ENCODE data around the gene DCLRE1C.
A peak's percentile ranks its signal among the peaks of the same experiment; 100 is the strongest.
"Not testable (repeated sequence)": the region's sequence is repeated elsewhere in the genome, so short reads cannot be mapped to it uniquely, and the experiment has no call there.

The DCLRE1C gene

DNA sequence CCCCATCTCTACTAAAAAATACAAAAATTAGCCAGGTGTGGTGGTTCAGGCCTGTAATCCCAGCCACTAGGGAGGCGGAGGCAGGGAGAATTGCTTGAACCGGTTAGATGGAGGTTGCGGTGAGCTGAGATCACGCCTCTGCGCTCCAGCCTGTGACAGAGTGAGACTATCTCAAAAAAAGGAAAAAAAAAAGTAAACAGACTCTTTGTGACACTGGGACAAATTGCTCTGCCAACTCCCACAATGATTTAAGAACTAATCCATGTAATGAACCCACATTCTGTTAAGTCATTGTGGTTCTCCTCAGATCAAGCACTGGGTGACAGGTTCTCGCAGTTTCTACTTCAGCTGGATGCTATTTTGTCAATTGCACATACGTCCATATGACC lies 11.0 kb downstream of the DCLRE1C start:
- DNase-seq: not testable (repeated sequence)

DNA sequence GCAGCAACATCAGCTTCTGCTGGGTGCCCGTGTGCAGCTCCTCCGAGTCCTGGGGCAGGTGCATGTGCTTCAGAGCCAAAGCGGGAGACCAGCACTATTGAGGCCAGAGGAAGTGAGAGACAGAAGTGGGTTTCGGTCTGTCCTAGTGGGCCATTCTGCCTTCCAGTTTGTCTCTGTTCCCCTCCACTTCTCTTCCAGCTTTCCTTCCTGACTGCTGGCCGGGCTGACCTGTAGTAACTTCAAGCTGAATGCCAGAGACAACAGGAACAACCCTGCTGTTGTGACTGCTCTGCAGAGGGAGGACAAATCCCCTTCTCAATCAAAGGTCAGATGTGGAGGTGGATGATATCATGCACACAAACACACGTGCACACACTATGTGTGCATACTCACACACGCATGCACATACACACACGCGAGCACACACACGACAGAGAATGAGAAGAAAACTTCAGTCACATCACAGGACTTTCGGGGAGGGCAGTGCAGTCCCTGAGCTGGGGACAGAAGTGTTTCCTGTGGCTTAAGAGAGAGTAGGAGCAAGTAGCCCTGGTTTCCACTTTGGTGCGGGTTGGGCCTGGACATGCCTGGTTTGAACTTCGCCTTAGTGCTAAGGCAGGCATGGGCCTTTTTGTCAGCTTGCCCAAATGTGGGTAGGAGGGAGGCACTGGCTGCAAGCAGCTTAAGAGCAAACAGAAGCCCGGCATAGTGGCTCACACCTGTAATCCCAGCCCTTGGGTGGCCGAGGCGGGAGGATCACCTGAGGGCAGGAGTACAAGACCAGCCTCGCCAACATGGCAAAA lies 11.5 kb downstream of the DCLRE1C start:
- not testable (repeated sequence) for DNase-seq

DNA sequence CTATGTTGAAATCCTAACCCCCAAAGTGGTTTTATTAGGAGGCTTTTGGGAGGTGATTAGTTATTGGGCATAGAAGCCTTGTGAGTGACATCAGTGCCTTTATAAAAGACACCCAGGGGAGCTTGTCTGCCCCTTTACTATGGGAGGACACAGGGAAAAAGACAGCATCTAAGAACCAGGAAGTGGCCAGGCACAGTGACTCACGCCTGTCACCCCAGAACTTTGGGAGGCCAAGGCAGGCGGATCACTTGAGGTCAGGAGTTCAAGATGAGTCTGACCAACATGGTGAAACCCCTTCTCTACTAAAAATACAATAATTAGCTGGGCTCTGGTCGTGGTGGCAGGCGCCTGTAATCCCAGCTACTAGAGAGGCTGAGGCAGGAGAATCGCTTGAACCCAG lies 14.9 kb downstream of the DCLRE1C start:
- not testable (repeated sequence) for DNase-seq

DNA sequence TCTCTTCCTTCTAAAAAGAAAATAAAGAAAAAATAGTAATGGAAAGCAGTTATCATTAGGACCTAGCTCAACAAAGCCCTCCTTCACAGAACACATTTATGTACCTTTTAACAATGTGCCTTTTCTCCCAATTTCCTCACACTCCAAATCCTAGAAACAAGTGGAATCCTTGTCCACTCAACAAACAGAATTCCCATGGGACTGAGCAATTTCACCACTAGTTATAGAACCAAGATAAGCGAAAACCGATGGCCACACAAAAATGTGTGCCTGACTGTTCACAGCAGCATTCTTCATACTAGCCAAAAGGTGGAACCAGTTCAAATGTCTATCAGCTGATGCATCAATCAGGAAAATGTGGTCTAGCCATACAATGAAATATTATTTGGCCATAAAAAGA lies 17.3 kb downstream of the DCLRE1C start:
- DNase-seq: no peak

DNA sequence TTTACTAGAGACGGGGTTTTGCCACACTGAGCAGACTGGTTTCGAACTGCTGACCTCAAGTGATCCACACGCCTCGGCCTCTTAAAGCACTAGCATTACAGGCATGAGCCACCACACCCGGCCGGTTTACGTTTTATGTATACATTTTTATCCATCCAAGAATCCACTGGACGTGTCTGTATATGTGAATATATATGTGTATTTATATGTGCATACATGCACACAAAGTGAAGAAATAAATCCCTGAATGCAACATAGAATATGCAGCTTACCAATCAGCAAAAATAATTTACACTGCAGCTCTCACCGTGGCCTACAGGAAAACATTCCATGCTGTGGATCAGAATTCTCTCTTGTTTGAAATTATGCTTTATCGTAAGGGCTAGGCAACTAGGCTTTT lies 23.3 kb downstream of the DCLRE1C start:
- DNase-seq: no peak

DNA sequence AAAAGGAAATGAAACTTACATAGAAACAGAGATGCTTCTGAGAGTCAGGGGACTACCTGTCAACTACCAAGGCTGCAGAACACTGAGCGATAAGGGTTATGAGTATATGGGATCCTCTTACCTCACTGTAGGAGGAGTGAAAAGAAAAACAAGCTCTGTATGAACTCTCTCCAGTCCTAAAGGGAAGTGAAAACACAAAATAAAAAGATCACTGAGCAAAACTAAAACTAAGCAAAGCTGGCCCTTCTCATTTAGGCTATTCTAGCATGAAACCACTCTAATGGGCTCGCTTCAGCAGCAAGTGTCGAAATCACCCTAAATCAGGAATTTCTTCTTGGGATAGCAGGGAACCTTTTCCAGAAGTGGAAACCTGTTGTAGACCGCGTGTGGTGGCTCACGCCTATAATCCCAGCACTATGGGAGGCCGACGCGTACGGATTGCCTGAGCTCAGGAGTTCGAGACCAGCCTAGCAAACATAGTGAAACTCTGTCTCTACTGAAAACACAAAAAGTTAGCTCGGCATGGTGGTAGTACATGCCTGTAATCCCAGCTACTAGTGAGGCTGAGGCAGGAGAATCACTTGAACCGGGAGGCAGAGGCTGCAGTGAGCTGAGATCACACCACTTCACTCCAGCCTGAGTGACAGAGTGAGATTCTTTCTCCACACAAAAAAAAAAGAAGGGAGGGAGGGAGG lies 27.0 kb downstream of the DCLRE1C start:
- DNase-seq: no peak

DNA sequence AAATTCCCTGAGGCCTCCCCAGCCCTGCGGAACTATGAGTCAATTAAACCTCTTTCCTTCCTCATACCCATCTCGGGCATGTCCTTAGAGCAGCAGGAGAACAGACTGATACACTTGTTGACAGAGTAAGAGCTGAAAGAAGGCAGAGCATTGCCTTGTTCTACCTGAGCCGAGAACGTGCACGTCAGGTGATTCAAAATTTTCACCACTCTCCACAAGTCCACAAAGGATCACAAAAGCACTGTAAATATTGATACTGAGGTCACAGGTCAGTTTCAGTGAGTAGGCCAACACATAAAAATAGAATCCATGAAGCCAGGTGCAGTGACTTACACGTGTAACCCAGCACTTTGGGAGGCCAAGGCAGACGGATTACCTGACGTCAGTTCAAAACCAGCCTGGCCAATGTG lies 27.8 kb downstream of the DCLRE1C start:
- DNase-seq: no peak

DNA sequence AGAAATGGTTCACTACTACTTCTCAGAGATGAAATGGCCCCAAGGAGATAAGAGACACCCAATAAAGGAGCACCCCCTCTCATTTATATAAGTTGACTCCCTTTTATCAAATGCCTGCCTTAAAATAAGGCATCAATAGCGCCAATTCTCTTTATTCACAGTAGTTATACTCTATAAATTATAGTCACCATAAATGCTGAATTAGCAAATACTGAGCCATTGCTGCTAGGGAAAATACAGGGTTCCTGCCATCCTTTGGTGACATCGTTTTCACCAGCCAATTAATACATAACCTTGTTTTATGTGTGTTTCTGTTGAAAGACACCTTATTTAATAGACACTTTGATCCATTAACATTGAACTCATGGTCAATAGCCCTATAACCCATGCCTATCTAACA lies 28.6 kb downstream of the DCLRE1C start:
- no peak for DNase-seq

DNA sequence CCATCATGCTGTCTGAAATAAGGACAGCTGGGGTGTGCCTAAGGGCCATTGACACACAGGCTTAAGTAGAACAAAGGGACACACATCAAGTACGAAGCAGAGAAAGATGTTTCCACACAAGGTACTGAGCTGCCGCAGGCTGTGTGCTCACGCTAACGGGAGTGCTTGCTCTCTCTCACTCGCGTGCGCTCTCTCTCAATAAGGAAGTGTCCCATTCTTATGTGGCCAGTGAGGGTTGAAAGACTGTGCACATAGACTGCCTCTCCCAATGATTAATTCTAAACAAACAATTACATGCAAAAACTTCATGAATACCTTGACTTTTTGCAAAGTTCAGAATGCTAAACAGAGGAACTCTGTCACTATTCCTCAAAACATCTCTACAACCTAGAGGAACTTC lies 29.9 kb downstream of the DCLRE1C start:
- no peak for DNase-seq

DNA sequence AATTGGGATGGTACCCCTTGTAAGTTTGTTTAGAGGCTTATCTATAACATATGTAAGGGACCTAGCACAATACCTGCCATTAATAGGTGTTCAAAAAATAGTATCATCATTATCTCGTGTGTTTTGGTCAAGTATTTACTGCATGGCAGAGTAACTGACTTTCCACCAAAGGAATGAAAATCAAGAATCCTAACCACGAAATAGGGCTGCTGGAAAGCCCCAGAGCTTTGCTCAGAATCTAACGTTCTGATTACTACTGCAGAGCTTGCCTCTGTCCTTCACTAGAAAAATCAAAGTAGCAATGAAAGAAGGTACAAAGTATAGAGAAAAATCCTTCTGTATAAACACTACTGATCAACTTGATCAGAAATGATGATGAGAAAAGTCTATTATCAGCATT lies 34.9 kb downstream of the DCLRE1C start:
- no peak for DNase-seq

DNA sequence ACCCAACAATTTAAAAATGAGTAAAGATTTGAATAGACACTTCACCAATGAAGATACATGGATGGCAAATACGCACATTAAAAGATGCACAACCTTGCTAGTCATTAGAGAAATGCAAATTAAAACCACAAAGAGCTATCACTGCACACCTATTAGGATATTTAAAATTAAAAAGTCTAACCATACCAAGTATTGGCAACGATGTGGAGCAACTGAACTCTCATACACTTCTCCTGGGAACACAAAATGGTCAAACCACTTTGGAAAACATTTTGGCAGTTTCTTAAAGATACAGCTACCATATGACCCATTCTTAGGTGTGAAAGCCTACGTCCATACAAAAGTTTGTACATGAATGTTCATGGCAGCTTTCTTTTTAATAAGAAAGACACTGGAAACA lies 36.1 kb downstream of the DCLRE1C start:
- no peak for DNase-seq

DNA sequence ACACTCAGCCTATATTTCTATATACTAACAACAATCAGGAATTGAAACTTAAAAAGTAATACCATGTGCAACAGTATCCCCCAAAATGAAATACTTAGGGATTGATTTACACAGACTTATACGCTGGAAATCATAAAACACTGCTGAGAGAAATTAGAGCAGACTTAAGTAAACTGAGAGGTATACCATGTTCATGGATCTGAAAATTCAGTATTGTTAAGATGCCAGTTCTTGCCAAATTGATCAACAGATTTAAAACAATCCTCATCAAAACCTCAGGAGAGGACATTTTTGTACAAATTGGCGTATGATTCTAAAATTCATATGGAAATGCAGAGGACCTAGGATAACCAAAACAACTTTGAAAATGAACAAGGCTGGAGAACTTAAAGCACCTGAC lies 37.3 kb downstream of the DCLRE1C start:
- no peak for DNase-seq

DNA sequence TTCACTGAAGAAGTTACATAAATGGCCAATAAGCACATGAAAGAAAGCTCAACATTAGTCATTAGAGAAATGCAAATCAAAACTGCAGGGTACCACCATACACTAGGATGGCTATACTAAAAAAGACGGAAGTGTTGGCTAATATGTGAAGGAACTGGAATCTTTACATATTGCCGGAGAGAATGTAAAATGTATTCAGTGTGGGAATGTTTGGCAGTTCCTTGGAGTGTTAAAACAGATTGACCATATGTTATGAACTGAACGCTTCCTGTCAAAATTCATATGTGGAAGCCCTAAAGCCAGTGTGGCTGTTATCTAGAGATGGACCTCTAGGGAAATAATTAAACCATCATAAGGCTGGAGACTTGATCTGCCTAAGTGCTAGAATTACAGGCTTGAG lies 42.1 kb downstream of the DCLRE1C start:
- no peak for DNase-seq

DNA sequence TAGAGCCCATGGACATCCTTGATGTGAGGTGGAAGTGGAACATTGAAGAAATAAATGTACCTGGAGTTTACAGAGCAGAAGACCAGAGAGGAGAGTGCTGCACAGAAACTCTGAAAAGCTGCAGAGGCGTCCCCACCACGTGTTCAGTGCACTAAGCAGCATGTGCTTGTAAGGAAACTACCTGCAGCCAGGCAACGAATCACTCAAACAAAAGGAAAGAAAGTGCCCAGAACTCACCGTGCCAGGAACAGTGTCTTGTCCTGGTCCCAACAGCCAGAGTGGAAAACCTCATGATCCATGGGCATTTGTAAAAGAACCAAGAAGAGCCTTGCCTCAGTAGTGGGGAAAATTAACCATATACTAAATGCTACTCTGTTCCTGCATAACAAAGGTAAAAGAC lies 42.9 kb downstream of the DCLRE1C start:
- DNase-seq: no peak

DNA sequence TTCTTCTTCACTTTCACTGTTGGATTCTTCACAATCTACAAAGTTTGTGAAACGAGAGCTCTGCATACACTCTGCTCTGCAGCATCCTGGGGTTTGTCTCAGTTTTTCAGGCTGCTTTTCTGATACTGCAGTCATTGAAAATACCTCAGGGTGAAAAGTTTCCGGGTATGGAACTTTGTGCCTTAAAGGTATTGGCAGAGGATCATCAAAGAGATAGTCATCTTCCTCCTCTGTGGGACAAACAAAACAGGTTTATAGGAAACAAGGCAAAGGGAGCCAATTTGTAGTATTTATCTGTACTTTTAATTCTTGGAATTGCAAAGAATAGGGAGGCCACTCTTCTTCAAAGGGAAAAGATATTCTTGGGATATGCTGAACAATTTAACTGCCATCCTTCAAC lies 44.8 kb downstream of the DCLRE1C start:
- no peak for DNase-seq

DNA sequence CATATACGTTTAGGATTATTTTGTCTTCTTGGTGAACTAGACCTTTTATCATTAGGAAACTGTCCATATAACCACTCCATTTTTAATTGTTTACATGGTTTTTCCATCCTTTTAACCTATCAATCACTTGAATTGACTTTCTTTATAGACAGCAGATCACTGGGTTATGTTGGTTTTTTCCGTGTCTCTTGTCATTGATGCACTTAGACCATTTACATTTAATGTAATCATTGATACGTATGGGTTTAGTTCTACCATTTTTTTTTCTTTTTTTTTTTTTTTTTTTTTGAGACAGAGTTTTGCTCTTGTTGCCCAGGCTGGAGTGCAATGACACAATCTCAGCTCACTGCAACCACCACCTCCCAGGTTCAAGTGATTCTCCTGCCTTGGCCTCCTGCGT lies 46.3 kb downstream of the DCLRE1C start:
- not testable (repeated sequence) for DNase-seq

DNA sequence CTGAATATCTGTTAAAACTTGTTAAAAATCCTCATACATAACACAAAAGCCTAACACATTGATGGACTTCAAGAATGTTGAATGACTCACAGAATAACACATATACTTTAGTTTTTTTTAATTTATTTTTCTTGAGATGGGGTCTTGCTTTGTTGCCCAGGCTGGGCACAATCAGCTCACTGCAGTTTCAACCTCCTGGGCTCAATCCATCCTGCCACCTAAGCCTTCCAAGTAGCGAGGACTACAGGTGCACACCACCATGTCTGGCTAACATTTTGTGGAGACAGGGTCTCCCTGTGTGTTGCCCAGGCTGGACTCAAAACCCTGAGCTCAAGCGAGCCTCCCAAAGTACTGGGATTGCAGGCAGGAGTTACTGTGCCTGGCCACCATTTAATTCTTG lies 47.1 kb downstream of the DCLRE1C start:
- DNase-seq: no peak

DNA sequence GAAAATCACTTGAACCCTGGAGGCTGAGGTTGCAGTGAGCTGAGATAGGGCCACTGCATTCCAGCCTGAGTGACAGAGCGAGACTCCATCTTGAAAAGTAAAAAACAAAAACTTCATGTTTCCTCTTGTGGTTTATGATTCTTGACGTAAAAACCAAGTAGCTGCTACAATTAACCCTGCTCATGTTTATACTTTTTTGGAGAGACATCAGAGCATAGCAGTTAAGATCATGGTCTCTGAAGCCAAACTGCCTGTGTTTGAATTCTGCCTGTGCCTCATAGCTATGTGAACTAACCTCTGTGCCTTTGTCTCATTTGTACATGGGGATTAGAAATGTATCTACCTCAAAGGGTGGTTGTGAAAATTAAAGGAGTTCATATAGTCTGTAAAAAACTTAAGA lies 48.0 kb downstream of the DCLRE1C start:
- no peak for DNase-seq

DNA sequence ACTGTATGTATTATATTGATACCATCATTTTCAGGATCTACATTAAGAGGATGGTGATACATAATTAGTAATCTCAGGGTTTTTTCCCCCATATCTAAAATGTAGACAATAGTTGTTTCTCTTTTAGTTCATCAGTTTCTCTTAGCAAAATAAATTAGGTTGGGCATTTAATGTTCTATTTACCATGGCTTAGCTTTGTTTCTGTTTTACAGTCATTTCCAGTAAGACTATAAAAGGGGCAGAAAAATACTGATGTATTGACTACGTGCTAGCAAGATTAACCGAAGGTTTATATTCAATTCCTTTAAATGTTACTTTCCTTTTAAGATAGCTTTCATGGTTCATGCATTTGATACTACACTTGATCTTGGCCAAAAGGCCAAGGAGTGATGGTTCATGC lies 49.0 kb downstream of the DCLRE1C start:
- no peak for DNase-seq

DNA sequence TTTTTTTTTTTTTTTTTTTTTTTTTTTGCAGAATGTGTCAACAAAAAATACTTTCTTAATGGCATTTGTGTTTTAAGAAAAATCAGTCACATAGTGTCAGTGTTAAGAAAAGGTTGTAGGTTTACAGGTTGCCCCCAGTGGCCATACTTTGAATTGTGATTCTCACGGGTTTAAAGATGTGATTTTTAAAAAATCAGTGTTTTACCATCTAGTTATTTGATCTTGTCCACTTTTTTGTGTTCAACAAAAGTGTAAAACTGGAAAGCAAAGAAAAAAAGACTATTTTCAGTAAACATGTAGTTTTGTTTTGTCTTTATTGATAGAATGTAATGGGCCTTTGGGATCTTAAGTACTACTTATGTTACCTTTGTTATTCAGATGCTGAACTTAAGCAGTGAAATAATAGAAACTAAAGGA lies 49.6 kb downstream of the DCLRE1C start:
- DNase-seq: peak; percentile 25

DNA sequence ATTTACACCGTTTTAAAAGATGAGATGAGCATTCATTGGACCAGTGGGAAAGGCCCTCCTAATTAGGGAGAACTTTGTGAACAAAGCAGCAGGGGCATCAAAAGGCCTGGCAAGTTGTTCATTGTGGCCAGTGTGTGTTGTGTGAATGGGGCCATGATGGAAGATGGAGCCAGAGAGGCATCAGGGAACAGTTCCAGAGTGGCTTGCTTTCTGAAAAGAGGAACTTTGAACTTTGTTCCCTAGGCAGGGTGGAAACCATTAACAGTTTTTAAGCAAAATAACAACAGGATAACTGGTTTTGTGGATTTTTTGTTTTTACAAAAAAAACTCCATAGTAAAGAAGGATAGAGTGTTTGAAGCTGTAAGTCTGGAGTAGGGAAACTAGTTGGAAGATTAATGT lies 62.7 kb downstream of the DCLRE1C start:
- DNase-seq: no peak

DNA sequence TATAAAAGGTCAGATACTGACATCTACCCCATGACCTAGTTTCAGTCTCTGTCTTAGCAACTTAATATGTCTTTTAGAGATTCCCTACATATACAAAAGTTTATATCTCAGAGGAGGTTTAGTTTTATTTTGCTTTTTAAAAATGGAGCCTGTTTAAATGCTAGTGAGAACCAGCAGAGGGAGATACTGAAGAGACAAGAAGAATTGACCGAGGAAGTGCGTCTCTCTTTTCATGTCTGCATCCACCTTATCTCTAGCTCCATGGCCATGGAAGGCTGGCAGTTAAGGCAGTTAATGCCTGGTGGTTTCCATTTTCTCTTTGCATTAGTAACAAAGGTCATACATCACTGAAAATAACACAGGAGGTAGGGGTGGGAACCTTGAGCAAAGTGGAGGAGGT lies 64.6 kb downstream of the DCLRE1C start:
- no peak for DNase-seq

DNA sequence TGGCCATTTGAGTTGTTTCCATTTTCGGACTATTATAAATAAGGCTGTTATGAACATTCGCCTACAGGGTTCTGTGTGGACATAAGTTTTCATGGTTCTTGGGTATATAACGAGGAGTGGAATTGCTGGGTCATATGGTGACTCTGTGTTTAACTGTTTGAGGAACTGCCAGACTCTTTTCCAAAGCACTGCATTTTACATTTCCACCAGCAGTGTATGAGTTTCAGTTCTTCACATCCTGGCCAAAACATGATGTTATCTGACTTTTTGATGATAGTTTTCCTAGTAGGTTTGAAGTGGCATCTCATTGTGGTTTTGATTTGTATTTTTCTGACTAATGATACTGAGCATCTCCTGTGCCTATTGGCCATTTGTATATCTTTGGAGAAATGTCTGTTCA lies 69.8 kb downstream of the DCLRE1C start:
- no peak for DNase-seq

DNA sequence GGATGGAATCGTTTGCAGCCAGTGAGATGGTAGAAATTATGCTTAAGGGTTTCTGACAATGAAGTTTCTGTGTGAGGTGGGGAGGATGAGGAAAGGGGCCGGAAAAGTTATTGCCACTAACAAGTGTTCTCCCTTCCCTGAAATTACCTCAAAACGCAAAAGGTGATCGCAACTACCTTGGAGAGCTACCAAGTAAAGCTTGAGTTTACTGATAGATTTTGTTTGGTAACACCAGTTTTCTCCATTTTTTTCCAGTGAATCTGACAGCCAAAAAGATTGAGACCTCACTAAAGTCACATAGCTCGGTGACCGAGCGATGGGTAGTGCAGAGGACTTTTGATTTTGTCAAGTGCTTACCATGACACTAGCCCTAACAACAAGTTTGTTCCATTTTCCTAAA lies 73.7 kb downstream of the DCLRE1C start:
- no peak for DNase-seq

DNA sequence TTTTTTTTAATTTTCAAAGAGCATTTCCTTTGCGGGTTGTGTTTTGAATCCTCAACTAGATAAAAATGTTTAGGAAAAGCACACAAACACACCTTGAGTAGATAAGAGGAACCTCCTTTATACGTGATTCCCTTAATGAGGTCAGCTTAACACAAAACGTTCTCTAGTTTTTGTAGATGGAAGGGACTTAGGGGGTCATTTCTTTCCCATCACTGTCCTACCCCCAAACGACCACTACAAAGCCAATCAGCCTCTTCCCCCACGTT lies 74.0 kb downstream of the DCLRE1C start:
- DNase-seq: no peak

Measured in stimulated activated CD4-positive, alpha-beta T cell treated with anti-CD3 and anti-CD28 coated beads, Interleukin-4, amount 100 ng/mL, for 24 hours (primary cell).